ENCODE measurements around the gene WDR6.
A peak's percentile ranks its signal among the peaks of the same experiment; 100 is the strongest.

The WDR6 gene

DNA sequence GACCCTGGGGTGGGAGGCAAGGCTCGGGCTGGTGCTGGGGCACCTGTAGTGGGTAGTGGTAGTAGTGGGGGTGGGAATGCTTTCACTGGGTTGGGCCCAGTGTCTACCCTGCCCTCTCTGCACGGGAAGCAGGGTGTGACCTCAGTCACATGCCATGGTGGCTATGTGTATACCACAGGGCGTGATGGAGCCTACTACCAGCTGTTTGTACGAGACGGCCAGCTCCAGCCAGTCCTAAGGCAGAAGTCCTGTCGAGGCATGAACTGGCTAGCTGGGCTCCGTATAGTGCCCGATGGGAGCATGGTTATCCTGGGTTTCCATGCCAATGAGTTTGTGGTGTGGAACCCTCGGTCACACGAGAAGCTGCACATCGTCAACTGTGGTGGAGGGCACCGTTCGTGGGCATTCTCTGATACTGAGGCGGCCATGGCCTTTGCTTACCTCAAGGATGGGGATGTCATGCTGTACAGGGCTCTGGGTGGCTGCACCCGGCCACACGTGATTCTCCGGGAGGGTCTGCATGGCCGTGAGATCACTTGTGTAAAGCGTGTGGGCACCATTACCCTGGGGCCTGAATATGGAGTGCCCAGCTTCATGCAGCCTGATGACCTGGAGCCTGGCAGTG, 6.0 kb downstream of the WDR6 start:
- TF ChIP-seq, protein P1, sequence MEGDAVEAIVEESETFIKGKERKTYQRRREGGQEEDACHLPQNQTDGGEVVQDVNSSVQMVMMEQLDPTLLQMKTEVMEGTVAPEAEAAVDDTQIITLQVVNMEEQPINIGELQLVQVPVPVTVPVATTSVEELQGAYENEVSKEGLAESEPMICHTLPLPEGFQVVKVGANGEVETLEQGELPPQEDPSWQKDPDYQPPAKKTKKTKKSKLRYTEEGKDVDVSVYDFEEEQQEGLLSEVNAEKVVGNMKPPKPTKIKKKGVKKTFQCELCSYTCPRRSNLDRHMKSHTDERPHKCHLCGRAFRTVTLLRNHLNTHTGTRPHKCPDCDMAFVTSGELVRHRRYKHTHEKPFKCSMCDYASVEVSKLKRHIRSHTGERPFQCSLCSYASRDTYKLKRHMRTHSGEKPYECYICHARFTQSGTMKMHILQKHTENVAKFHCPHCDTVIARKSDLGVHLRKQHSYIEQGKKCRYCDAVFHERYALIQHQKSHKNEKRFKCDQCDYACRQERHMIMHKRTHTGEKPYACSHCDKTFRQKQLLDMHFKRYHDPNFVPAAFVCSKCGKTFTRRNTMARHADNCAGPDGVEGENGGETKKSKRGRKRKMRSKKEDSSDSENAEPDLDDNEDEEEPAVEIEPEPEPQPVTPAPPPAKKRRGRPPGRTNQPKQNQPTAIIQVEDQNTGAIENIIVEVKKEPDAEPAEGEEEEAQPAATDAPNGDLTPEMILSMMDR (IDR thresholded peaks at IDR 0.05), result no peak

DNA sequence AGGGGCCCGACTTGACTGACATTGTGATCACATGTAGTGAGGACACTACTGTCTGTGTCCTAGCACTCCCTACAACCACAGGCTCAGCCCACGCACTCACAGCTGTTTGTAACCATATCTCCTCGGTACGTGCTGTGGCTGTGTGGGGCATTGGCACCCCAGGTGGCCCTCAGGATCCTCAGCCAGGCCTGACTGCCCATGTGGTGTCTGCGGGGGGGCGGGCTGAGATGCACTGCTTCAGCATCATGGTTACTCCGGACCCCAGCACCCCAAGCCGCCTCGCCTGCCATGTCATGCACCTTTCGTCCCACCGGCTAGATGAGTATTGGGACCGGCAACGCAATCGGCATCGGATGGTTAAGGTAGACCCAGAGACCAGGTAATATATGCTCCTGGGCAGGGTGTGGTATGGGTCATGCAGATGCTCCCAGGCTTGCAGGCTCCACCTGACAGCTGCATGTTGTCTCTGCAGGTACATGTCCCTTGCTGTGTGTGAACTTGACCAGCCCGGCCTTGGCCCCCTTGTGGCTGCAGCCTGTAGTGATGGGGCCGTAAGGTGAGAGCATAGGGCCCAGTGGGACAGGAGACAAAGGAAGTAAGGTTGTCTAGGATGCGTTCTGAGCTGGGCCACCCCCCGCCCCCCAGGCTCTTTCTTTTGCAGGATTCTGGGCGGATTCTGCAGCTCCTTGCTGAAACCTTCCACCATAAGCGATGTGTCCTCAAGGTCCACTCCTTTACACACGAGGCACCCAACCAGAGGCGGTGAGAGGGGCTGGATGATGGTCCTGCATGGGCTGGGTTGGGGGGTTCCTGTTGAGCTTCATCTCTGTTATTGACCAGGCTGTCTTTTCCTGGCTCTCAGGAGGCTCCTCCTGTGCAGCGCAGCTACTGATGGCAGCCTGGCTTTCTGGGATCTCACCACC, 6.8 kb downstream of the WDR6 start:
- TF ChIP-seq, protein P1 (IDR thresholded peaks at IDR 0.05), result peak; percentile 60

DNA sequence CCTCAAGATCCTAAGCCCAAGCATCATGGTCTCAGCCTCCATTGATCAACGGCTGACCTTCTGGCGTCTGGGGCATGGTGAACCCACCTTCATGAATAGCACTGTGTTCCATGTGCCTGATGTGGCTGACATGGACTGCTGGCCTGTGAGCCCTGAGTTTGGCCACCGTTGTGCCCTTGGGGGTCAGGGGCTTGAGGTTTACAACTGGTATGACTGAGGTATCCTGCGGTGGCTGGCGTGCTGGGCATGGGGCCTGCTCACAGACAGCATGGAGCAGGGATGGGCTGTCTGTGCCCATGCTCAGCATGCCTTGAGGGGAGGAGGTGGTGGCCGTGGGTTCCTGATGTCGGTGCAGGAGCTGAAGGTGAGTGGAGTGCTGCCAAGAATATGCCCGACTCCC, 7.9 kb downstream of the WDR6 start:
- TF ChIP-seq, protein P1 (IDR thresholded peaks at IDR 0.05), result no peak

DNA sequence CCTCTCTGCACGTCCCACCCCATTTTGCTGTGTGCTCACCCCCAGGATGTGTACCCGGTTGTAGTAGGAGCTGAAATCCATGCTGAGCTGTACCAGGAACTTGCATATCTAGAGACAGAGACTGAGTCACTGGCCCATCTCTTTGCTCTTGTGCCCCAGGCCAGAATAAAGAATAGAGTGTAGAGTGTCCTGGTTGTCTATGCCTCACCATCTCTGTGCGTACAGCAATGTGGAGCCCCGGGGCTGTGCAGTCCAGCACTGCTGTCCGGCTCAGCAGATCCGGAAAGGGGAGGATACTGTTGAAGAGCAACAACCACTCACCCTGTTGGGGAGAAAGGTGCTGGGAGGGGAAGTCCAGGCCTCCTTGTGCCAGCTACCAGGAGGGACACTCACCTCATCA, 8.6 kb downstream of the WDR6 start:
- TF ChIP-seq, protein P1 (IDR thresholded peaks at IDR 0.05), result no peak

DNA sequence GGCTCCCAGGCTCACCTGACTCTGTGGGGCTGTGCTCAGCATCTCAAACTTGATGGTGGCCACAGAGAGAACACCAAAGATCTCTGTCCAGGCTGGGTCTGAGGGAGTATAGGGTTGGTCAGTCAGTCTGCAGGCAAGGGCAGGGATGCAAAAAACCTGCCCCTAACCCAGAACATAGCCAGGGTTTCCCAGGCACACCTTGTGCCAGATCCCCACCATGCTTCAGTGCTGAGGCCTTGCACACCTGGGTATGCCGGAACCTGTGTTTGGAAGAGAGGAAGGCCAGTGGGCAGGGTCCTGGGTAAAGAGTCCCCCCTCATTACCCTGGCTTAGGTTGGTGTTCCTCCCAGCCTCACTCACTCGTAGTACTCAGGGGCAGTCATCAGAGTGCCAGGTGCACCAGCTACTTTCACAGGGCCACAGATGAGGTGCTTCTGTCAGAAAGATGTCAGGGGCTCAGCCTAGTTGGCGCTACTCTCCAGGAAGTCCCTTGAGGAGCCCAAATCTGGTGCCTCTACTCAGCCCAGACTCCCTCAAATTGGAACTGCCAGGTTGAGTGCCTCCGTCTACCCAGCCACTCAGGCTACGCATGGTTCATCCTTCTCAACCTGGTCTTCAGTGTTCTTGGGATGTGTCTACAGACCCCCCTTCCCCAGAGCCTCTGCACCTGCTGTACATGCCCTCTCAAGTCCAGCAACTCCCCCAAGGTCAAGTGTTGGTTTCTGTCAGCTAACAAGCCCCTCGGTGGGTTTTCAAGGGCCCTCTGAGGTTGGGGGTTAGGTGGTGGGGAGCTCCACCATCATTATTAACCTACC, 9.4 kb downstream of the WDR6 start:
- TF ChIP-seq, protein P1 (IDR thresholded peaks at IDR 0.05), result no peak

DNA sequence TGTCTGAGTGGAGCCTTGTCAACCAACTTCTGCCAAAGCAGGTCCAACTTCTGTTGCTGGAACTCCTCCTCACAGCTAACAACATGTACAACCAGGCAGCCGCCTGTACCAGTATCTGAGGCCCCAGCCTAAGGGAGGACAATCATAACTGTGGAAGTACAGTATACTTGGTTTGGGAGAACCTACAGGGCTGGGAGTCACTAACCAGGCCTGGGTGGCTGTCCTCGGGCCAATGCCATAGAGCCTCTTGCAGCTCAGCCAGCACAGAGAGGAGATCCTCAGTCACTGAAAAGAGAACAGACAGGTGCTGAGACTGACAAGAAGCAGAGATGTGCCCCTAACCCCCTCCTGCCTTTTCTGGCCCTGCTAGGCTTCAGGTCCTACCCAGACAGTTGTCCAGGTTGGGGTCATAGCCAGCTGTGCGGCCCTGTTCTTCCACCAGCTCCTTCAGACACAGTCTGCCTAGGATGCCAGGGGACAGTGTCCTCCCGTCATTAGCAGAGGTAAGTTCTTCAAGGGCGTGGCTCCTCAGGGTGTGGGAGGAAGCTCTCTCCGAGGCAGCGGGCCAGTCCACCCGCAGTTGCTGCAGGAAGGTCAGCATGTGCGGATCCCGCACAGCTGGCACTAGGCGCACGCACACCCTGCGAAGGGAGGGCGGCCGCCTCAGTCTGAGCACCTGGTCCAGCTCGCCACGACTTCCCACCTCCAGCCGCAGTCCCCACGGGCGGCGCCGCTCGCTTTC, 10.2 kb downstream of the WDR6 start:
- TF ChIP-seq, protein P1 (IDR thresholded peaks at IDR 0.05), result no peak
